ENCODE results near the gene COPS7B.

Gene COPS7B

DNA sequence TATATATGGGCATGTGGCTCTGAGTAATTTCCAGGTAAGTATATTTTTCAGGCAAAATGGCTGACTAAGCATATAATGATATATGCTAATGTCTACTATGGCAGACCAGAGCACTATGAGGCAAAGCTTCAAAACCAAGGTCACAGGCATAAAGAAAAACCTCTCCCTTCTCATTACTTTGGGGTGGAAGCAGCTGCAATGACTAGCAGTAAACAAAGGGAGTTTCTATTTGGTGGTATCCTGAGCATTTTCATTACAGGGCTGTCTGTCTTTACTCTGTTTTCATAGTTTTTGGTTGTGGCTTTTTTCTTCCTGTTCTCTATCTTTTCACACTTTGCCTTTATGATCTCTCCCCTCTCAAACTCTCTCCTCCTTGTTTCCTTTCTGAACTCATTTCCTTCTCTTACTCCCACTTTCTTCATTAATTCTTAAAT is 20.7 kb upstream of the COPS7B start (continued):
- TF ChIP-seq ZNF8 (CRISPR knock-in tag; IDR thresholded peaks at IDR 0.05), result no peak
- TF ChIP-seq, protein P1, sequence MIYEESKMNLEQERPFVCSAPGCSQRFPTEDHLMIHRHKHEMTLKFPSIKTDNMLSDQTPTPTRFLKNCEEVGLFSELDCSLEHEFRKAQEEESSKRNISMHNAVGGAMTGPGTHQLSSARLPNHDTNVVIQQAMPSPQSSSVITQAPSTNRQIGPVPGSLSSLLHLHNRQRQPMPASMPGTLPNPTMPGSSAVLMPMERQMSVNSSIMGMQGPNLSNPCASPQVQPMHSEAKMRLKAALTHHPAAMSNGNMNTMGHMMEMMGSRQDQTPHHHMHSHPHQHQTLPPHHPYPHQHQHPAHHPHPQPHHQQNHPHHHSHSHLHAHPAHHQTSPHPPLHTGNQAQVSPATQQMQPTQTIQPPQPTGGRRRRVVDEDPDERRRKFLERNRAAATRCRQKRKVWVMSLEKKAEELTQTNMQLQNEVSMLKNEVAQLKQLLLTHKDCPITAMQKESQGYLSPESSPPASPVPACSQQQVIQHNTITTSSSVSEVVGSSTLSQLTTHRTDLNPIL (CRISPR knock-in tag; IDR thresholded peaks at IDR 0.05; ENCODE audit: low read depth), result no peak
- TF ChIP-seq GLIS3 (CRISPR knock-in tag; IDR thresholded peaks at IDR 0.05), result no peak
- no peak for TF ChIP-seq ISL1 (CRISPR knock-in tag; IDR thresholded peaks at IDR 0.05)
- no peak for TF ChIP-seq ZFP30 (CRISPR knock-in tag; IDR thresholded peaks at IDR 0.05)
- TF ChIP-seq, protein P2, sequence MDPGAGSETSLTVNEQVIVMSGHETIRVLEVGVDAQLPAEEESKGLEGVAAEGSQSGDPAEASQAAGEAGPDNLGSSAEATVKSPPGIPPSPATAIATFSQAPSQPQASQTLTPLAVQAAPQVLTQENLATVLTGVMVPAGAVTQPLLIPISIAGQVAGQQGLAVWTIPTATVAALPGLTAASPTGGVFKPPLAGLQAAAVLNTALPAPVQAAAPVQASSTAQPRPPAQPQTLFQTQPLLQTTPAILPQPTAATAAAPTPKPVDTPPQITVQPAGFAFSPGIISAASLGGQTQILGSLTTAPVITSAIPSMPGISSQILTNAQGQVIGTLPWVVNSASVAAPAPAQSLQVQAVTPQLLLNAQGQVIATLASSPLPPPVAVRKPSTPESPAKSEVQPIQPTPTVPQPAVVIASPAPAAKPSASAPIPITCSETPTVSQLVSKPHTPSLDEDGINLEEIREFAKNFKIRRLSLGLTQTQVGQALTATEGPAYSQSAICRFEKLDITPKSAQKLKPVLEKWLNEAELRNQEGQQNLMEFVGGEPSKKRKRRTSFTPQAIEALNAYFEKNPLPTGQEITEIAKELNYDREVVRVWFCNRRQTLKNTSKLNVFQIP (CRISPR knock-in tag; IDR thresholded peaks at IDR 0.05; ENCODE audit: borderline replicate concordance, low read depth), result no peak

DNA sequence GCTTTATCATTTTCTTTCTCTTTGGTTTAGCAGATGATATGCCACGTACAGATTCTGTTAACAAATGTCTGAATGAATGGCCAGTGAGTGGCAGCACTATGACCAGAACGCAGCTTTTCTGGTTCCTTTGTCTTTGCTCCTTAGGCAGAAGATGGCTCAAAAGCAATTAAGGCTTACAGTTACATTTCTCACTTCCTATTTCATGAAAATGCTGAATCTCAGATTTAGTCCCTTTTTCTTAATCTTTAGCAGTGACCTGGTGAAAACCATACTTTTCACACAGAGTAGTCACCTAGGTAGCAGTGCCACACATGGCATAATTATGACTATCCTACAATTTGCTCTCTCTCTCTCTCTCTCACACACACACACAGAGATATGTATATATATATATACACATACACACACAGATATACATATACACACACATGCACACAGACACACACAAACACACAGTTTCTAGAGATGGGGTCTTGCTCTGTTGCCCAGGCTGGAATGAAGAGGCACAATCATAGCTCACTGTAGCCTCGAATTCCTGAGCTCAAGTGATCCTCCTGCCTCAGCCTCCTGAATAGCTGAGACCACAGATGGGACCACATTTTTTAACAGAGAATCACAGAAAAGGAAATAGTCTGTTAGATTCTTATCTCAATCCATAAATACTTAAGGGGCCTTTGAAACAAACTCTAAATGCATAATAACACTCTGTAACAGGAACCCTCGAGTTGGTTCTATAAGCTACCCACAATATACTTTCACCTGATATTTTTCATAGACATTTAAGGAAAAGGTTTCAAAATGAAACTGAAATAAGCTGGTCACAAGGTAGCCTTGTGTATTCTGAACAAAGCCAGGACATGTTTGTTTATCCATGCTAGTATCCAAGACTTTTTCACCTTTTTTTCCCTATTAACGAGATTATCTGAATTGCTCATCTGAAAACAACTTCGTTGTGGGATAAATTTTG is 16.8 kb upstream of the COPS7B start:
- TF ChIP-seq RARB (CRISPR knock-in tag; IDR thresholded peaks at IDR 0.05) (no peak), ZNF565 (CRISPR knock-in tag; conservative IDR thresholded peaks at IDR 0.05; ENCODE audit: low read depth) (no peak), ZNF70 (CRISPR knock-in tag; IDR thresholded peaks at IDR 0.05) (no peak), ESRRG (CRISPR knock-in tag; IDR thresholded peaks at IDR 0.05) (no peak), GLIS3 (CRISPR knock-in tag; IDR thresholded peaks at IDR 0.05) (no peak), TCF4 (CRISPR knock-in tag; IDR thresholded peaks at IDR 0.05; ENCODE audit: borderline replicate concordance) (no peak), CSDC2 (CRISPR knock-in tag; IDR thresholded peaks at IDR 0.05) (no peak), ARNTL (CRISPR knock-in tag; IDR thresholded peaks at IDR 0.05; ENCODE audit: borderline replicate concordance, low read depth) (no peak), BACH2 (CRISPR knock-in tag; IDR thresholded peaks at IDR 0.05; ENCODE audit: borderline replicate concordance) (no peak), ZFP3 (CRISPR knock-in tag; IDR thresholded peaks at IDR 0.05) (no peak), ZNF8 (CRISPR knock-in tag; IDR thresholded peaks at IDR 0.05) (no peak), PPARA (CRISPR knock-in tag; IDR thresholded peaks at IDR 0.05; ENCODE audit: borderline replicate concordance) (no peak), SNAI2 (CRISPR knock-in tag; IDR thresholded peaks at IDR 0.05) (no peak), ZFP30 (CRISPR knock-in tag; IDR thresholded peaks at IDR 0.05) (no peak)
- TF ChIP-seq, protein P1 (CRISPR knock-in tag; IDR thresholded peaks at IDR 0.05; ENCODE audit: low read depth), result no peak
- TF ChIP-seq, protein P3, sequence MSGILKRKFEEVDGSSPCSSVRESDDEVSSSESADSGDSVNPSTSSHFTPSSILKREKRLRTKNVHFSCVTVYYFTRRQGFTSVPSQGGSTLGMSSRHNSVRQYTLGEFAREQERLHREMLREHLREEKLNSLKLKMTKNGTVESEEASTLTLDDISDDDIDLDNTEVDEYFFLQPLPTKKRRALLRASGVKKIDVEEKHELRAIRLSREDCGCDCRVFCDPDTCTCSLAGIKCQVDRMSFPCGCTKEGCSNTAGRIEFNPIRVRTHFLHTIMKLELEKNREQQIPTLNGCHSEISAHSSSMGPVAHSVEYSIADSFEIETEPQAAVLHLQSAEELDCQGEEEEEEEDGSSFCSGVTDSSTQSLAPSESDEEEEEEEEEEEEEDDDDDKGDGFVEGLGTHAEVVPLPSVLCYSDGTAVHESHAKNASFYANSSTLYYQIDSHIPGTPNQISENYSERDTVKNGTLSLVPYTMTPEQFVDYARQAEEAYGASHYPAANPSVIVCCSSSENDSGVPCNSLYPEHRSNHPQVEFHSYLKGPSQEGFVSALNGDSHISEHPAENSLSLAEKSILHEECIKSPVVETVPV (CRISPR knock-in tag; IDR thresholded peaks at IDR 0.05), result no peak
- TF ChIP-seq, protein P2 (CRISPR knock-in tag; IDR thresholded peaks at IDR 0.05; ENCODE audit: borderline replicate concordance, low read depth), result no peak
- TF ChIP-seq, protein P4, sequence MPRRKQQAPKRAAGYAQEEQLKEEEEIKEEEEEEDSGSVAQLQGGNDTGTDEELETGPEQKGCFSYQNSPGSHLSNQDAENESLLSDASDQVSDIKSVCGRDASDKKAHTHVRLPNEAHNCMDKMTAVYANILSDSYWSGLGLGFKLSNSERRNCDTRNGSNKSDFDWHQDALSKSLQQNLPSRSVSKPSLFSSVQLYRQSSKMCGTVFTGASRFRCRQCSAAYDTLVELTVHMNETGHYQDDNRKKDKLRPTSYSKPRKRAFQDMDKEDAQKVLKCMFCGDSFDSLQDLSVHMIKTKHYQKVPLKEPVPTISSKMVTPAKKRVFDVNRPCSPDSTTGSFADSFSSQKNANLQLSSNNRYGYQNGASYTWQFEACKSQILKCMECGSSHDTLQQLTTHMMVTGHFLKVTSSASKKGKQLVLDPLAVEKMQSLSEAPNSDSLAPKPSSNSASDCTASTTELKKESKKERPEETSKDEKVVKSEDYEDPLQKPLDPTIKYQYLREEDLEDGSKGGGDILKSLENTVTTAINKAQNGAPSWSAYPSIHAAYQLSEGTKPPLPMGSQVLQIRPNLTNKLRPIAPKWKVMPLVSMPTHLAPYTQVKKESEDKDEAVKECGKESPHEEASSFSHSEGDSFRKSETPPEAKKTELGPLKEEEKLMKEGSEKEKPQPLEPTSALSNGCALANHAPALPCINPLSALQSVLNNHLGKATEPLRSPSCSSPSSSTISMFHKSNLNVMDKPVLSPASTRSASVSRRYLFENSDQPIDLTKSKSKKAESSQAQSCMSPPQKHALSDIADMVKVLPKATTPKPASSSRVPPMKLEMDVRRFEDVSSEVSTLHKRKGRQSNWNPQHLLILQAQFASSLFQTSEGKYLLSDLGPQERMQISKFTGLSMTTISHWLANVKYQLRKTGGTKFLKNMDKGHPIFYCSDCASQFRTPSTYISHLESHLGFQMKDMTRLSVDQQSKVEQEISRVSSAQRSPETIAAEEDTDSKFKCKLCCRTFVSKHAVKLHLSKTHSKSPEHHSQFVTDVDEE (CRISPR knock-in tag; IDR thresholded peaks at IDR 0.05), result no peak
- no peak for ATAC-seq
